Keratinocyte (primary cell): ENCODE results near the gene ATP1A4. TPM values are rescaled to one million over a fixed set of nuclear protein-coding genes. Genes with fewer than 3 reads are reported as not detected.

Experiments used
- DNase-seq: peaks from one replicate; pipeline ENCODE4 v3.0.0-alpha.2; 2011; ENCODE audit warnings: low read depth, missing footprints, low spot score
- FAIRE-seq: peaks from 2 replicates; lab custom pipeline; 2011; peaks lifted over from hg19 to GRCh38; lab: Jason Lieb, UNC
- H2AFZ ChIP-seq: 2 replicates; pipeline ENCODE4 v1.6.0; 2012; ENCODE audit warnings: low read length, control low read depth, inconsistent platforms; ENCODE audit not compliant: control insufficient read depth
- H3K27ac ChIP-seq: 2 replicates; pipeline ENCODE4 v1.5.1; 2011; ENCODE audit warnings: low read length; ENCODE audit not compliant: control insufficient read depth, insufficient read depth
- H3K27me3 ChIP-seq: 3 replicates; pipeline ENCODE4 v1.6.0; 2011; ENCODE audit warnings: low read length; ENCODE audit not compliant: control insufficient read depth, insufficient read depth; ENCODE audit errors: extremely low read depth
- H3K36me3 ChIP-seq, 2 experiments: 2 replicates in 1 of 2; 3 replicates in 1 of 2; pipeline ENCODE4 v1.5.1; 2011; ENCODE audit warnings: low read length in 2 of 2, mild to moderate bottlenecking in 1 of 2; ENCODE audit not compliant: control insufficient read depth in 2 of 2, insufficient read depth in 2 of 2; ENCODE audit errors: extremely low read depth in 1 of 2
- H3K4me1 ChIP-seq: 3 replicates; pipeline ENCODE4 v1.5.1; 2011; ENCODE audit warnings: low read length; ENCODE audit not compliant: control insufficient read depth, insufficient read depth; ENCODE audit errors: extremely low read depth
- H3K4me2 ChIP-seq: 3 replicates; pipeline ENCODE4 v1.6.0; 2011; ENCODE audit warnings: low read depth, low read length; ENCODE audit not compliant: control insufficient read depth, insufficient read depth; ENCODE audit errors: extremely low read depth
- H3K4me3 ChIP-seq, 3 experiments: fragments of 200-600 bp in 1 of 3; sonication (generic) in 1 of 3; 2 replicates in 2 of 3; 3 replicates in 1 of 3; pipeline ENCODE4 v1.5.1; 2011 to 2016; ENCODE audit warnings: low read length in 3 of 3, mild to moderate bottlenecking in 3 of 3, control low read depth in 2 of 3, inconsistent platforms in 1 of 3, low read depth in 1 of 3, mixed read lengths in 1 of 3, mixed run types in 1 of 3, moderate library complexity in 1 of 3; ENCODE audit not compliant: control insufficient read depth in 2 of 3, insufficient read depth in 2 of 3; ENCODE audit errors: extremely low read depth in 1 of 3
- H3K79me2 ChIP-seq: 2 replicates; pipeline ENCODE4 v1.6.0; 2012; ENCODE audit warnings: low read length; ENCODE audit not compliant: control insufficient read depth, insufficient read depth
- H3K9ac ChIP-seq: 3 replicates; pipeline ENCODE4 v1.6.0; 2011; ENCODE audit warnings: low read length; ENCODE audit not compliant: control insufficient read depth, insufficient read depth; ENCODE audit errors: extremely low read depth
- H3K9me1 ChIP-seq: 3 replicates; pipeline ENCODE4 v1.6.0; 2011; ENCODE audit warnings: low read length; ENCODE audit not compliant: control insufficient read depth, insufficient read depth; ENCODE audit errors: extremely low read depth
- H3K9me3 ChIP-seq: 2 replicates; pipeline ENCODE4 v1.5.1; 2012; ENCODE audit warnings: low read depth, low read length; ENCODE audit not compliant: control insufficient read depth
- H4K20me1 ChIP-seq: 3 replicates; pipeline ENCODE4 v1.6.0; 2011; ENCODE audit warnings: low read length; ENCODE audit not compliant: control insufficient read depth, insufficient read depth; ENCODE audit errors: extremely low read depth
- EZH2 ChIP-seq: IDR thresholded peaks from one replicate; pipeline ENCODE4 v1.6.1; 2012; ENCODE audit warnings: inconsistent platforms, mild to moderate bottlenecking, low read length, moderate library complexity
- dilution Hi-C: fragments of 300-500 bp; cut with MboI; formaldehyde crosslinking; loops from one replicate; pipeline ENCODE4 v1.7.0; 2020; ENCODE audit warnings: low sequenced_read_pairs; ENCODE audit not compliant: extremely low pct_ligation_motif_present
- polyA plus RNA-seq, 5 experiments: library from polyadenylated mRNA; depleted of rRNA in 3 of 5; stranded (reverse) in 3 of 5; stranded (forward) in 1 of 5; unstranded in 1 of 5; fragments of >200 nt; gene quantifications; 1 replicate in 1 of 5; 2 replicates in 3 of 5; 3 replicates in 1 of 5; pipeline versions ENCODE4 v1.2.1 to v1.2.3, GENCODE V29; 2011 to 2012; ENCODE audit warnings: missing spikeins in 2 of 5, low read depth in 1 of 5, low replicate concordance in 1 of 5
- TF ChIP-seq, protein P1 (sequence below), 3 experiments: IDR thresholded peaks in 1 of 3; conservative IDR thresholded peaks in 1 of 3; optimal IDR thresholded peaks in 1 of 3; 2 replicates in 2 of 3; 3 replicates in 1 of 3; pipeline versions ENCODE3 to v1.5.1; 2011; ENCODE audit warnings: low read length in 3 of 3, mild to moderate bottlenecking in 3 of 3, moderate library complexity in 2 of 3, control low read depth in 1 of 3, inconsistent platforms in 1 of 3; ENCODE audit not compliant: insufficient read depth in 2 of 3; ENCODE audit errors: extremely low read depth in 1 of 3

ATP1A4 gene
- polyA plus RNA-seq, 1 donor (not counting 4 experiments of a cell fraction or from before 2014, with no cell fraction given): not detected

- no peaks in the 10 kb centered on the region for H3K79me2 ChIP-seq
- H3K27ac ChIP-seq: no peak overlapping the region
- H3K4me1 ChIP-seq: peaks cover 3% of the 10 kb centered on the region
- dilution Hi-C loops: no loop called here
- TF ChIP-seq EZH2: no peak
- TF ChIP-seq, protein P1, sequence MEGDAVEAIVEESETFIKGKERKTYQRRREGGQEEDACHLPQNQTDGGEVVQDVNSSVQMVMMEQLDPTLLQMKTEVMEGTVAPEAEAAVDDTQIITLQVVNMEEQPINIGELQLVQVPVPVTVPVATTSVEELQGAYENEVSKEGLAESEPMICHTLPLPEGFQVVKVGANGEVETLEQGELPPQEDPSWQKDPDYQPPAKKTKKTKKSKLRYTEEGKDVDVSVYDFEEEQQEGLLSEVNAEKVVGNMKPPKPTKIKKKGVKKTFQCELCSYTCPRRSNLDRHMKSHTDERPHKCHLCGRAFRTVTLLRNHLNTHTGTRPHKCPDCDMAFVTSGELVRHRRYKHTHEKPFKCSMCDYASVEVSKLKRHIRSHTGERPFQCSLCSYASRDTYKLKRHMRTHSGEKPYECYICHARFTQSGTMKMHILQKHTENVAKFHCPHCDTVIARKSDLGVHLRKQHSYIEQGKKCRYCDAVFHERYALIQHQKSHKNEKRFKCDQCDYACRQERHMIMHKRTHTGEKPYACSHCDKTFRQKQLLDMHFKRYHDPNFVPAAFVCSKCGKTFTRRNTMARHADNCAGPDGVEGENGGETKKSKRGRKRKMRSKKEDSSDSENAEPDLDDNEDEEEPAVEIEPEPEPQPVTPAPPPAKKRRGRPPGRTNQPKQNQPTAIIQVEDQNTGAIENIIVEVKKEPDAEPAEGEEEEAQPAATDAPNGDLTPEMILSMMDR (optimal IDR thresholded peaks at IDR 0.05 in 1 of 3, IDR thresholded peaks at IDR 0.05 in 1 of 3, conservative IDR thresholded peaks at IDR 0.05 in 1 of 3; ENCODE audit: extremely low read depth in 1 of 3, insufficient read depth in 2 of 3, low read length in 3 of 3): no peak
- DNase-seq (no peak), FAIRE-seq (no peak)
- no peak overlapping the region for H3K9ac ChIP-seq
- no peaks in the 10 kb centered on the region for H3K9me1 ChIP-seq
- H3K4me3 ChIP-seq: no peak overlapping the region
- H3K27me3 ChIP-seq: no peaks in the 10 kb centered on the region
- H4K20me1 ChIP-seq: no peaks in the 10 kb centered on the region
- no peak overlapping the region for H3K4me2 ChIP-seq
- H2AFZ ChIP-seq: no peak overlapping the region
- no peaks in the 10 kb centered on the region for H3K36me3 ChIP-seq
- H3K9me3 ChIP-seq: no peaks in the 10 kb centered on the region
Measured at GRCh38 chr1:160148121-160148520, 3.3 kb upstream of the ATP1A4 start.

- H3K4me3 ChIP-seq: no peak overlapping the region
- H3K79me2 ChIP-seq: no peaks in the 10 kb centered on the region
- peak overlapping the region; percentile 3 for H3K4me2 ChIP-seq
- no peak overlapping the region for H3K9ac ChIP-seq
- no peak for DNase-seq
- H3K9me3 ChIP-seq: no peaks in the 10 kb centered on the region
- no peaks in the 10 kb centered on the region for H3K9me1 ChIP-seq
- no peaks in the 10 kb centered on the region for H4K20me1 ChIP-seq
- H3K27ac ChIP-seq: no peak overlapping the region
- peaks cover 3% of the 10 kb centered on the region for H3K4me1 ChIP-seq
- dilution Hi-C loops: no loop called here
- no peaks in the 10 kb centered on the region for H3K27me3 ChIP-seq
- no peak overlapping the region for H2AFZ ChIP-seq
- FAIRE-seq: no peak
- H3K36me3 ChIP-seq: no peaks in the 10 kb centered on the region
- TF ChIP-seq EZH2: no peak
- TF ChIP-seq, protein P1 (optimal IDR thresholded peaks at IDR 0.05 in 1 of 3, IDR thresholded peaks at IDR 0.05 in 1 of 3, conservative IDR thresholded peaks at IDR 0.05 in 1 of 3; ENCODE audit: extremely low read depth in 1 of 3, insufficient read depth in 2 of 3, low read length in 3 of 3): no peak
Measured at GRCh38 chr1:160149233-160149632, 2.2 kb upstream of the ATP1A4 start.
